Activated T-cell treated with anti-CD3 and anti-CD28 coated beads, Interleukin-2, amount 50 U/mL, for 1 hour (primary cell): ENCODE data around the gene RHEBL1.
A peak's percentile ranks its signal among the peaks of the same experiment; 100 is the strongest.

Source experiments
- DNase-seq: peaks from one replicate; pipeline ENCODE4 v3.0.0-alpha.2; 2020

The RHEBL1 gene

DNA sequence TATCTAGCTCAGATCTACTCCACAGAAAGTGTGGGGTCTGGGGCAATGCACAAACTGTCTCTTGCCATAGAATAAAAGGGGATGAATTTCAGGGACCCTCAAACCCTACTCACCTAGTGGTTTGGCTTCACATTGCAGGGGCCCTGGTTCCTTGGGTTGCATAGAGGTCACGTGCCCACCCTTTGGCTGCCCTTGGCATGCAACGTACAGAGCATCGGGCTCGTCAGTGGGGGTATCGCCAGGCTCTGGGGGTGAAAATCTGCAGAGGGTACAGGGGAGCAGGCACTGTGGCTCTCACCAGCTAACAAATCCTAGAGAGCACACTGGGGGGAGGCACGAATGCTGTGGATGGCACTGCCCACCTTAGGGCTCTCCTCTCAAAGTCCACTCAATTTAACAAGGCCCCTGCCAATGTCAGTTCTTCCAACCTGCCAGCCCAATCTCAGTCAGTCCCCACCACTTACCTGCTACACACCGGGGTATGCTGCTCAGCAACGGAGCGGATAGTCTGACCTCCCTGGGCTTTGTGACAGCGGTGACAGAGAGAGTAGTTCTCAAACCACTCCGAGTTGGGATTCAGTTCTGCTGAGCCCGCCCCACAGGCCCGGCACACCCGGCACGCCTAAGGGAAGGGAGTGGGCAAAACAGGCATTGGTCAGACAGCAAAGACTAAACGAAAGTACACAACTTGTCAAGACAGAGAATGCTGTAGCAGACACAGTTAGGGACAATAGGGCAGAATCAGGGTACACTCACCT lies 17.1 kb downstream of the RHEBL1 start:
- no peak for DNase-seq

DNA sequence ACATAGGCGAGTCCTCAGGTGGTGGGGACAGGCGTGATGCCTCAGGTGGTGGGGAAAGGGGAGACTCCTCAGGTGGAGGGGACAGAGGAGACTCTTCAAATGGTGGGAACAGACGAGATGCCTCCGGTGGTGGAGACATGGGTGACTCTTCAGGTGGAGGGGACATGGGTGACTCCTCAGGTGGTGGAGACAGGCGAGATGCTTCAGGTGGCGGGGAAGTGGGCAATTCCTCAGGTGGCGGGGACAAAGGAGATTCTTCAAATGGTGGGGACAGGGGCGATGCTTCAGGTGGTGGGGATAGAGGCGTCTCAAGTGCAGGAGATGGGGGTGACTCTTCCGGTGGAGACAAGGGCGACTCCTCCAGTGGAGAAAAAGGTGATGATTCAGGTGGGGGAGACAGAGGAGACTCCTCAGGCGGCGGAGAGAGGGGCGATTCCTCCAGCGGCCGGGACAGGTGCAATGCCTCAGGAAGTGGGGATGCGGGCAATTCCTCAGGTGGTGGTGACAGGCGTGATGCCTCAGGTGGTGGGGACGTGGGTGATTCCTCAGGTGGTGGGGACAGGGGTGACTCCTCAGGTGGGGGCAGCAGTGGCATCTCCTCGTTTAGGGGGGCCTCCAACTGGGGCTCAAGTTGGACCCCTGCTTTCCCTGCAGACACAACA lies 17.9 kb downstream of the RHEBL1 start:
- DNase-seq, result no peak

DNA sequence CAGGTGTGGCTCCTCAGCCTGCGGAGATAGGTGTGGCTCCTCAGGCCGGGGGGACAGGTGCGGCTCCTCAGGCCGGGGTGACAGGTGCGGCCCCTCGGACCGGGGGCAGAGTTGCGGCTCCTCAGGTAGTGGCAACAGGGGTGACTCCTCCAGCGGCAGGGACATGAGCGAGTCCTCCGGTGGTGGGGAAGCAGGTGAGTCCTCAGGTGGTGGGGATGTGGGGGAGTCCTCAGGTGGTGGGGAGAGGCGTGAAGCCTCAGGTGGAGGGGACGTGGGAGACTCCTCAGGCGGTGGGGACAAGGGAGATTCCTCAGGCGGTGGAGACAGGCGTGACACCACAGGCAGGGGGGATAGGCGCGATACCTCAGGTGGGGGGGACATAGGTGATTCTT lies 18.4 kb downstream of the RHEBL1 start:
- DNase-seq, result no peak

- DNase-seq, result no peak
Measured at GRCh38 chr12:49050507-49051372, 19.0 kb downstream of the RHEBL1 start.

DNA sequence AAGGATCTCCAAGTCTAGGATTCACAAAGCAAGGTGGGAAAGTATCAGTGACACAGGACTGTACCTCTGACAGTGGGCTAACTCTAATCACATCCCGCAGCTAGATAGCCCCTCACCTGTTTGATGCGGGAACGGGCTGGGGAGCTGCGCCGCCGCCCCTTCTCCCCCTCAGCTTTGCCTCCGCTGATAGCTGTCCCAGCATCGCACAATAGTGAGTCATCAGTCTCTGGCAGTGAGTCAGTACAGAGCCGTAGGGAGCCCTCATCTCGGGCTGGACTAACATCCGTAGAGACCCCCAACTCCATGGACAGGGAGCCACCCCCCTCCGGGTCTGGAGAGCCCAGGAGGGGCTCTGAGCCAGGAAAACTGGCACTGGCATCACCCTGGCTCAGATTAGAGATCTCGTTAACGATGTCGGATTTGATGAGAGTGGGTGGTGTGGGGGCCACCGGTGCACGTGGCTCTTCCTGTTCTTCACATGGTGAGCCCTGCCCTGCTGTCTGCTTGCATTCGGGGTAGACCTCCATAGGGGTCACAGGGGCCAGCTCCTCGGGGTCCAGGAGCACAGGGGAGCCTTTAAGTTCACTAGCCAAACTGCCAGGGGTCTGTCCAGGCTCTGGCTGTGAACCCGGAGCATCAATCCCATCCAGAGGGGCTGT lies 20.1 kb downstream of the RHEBL1 start:
- no peak for DNase-seq

DNA sequence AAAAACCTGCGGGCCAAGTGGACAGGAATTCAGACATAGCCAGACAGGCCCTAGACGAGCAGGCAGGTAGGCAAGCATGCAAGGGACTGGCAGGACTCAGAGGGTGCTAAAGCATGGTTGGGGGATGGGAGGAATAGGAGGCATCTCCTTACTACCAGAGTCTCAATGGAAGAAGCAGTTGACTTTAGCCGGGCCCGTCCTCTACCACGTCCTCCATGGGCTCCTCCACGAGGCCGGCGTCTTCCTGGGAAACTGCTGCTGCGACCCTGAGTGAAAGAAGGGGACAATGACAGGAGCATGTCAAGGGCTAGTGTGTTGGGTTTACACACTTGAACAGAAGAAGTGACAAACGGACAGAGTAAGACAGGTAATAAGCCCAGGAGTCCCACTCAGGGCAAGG lies 20.8 kb downstream of the RHEBL1 start:
- no peak for DNase-seq

- no peak for DNase-seq
Measured at GRCh38 chr12:49046129-49046895, 23.5 kb downstream of the RHEBL1 start.

GRCh38 chr12:49044660-49045059 lies 25.1 kb downstream of the RHEBL1 start:
- no peak for DNase-seq

- DNase-seq, result peak; percentile 84
Measured at GRCh38 chr12:49043856-49044258, 25.9 kb downstream of the RHEBL1 start.

- DNase-seq, result no peak
Measured at GRCh38 chr12:49043241-49043640, 26.5 kb downstream of the RHEBL1 start.

DNA sequence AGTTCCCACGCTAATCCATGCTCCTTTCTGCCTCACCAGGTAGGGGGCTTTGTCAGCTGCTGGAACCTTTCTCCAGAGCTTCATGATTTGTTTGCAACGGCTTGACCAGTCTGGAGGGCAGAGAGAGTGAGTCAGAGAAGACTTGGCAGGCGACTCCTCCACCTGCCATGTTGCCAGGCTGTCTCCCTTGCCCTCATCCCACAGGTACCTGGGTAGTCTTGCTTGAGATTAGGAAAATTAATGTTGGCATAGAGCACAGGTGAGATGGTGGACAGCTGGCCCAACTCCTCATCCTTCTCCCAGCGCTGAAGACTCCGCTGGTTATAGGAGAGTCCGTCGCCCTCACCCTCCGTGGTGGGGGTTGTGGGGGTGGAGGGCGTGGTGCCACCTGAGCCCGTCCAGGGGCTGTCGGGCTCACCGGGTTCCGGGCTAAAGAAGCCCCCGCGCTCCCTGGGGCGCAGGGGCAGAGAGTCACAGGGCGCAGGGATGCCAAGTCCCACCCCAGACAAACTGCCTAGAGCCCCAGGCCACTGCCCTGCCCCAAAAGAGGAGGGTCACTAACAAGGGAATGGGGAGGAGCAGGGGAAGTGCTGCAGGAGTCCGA lies 27.8 kb downstream of the RHEBL1 start:
- no peak for DNase-seq

DNA sequence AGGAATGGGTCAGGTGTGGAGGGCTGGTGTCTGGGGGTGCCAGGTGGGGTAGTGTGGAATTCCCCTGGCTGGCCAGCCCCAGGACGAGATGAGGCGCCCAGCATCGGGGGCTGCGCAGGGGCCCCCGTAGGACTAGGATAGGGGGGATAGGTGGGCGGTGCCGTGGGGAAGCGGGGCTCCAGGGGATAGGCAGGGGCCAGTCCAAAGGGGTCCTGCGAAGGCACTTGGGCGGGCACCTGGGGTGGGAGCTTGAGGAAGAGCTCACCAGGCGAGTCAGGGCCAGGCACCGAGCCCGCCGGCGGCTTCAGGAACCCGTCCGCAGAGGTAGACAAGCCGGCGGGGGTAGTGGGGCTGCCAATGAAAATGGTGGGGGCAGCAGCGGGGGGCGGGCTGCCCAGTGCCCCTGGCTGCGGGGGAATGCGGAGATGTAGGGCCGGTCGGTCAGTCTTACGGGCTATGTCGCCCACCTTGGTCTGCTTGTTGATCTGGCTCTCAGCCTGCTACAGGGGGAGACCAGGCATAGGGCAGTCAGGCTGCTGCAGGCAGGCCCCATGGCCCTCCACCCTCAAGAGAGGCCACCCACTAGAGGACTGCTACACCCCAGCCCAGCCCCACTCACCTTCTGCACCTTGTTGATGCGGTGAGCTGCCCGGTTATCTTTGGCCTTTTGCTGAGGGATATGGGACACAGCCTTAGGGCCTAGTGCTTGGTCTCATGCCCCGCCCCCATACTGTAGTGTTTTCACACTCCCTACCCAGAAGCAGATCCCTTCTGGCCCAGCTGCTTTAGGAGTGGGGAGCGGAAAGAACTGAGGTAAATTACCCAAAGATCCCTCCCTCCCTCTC lies 28.5 kb downstream of the RHEBL1 start:
- DNase-seq, result no peak

GRCh38 chr12:49040364-49040855 lies 29.4 kb downstream of the RHEBL1 start:
- DNase-seq, result no peak

GRCh38 chr12:49039421-49040363 lies 30.1 kb downstream of the RHEBL1 start:
- no peak for DNase-seq

- no peak for DNase-seq
Measured at GRCh38 chr12:49038291-49038955, 31.4 kb downstream of the RHEBL1 start.

DNA sequence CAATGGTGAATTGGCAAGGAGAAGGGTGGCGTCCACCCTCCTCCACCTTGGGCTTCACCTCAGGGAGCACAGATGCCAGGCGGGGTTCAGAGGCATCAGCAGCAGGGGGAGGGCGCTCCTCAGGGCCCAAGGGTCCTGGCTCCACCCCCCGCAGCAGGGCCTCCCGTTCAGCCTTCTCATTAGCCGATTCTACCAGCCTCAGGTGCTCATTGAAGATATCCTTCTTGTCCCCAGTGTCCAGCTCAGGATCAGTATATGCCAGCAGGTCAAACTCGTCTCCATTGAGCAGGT lies 31.9 kb downstream of the RHEBL1 start:
- no peak for DNase-seq

DNA sequence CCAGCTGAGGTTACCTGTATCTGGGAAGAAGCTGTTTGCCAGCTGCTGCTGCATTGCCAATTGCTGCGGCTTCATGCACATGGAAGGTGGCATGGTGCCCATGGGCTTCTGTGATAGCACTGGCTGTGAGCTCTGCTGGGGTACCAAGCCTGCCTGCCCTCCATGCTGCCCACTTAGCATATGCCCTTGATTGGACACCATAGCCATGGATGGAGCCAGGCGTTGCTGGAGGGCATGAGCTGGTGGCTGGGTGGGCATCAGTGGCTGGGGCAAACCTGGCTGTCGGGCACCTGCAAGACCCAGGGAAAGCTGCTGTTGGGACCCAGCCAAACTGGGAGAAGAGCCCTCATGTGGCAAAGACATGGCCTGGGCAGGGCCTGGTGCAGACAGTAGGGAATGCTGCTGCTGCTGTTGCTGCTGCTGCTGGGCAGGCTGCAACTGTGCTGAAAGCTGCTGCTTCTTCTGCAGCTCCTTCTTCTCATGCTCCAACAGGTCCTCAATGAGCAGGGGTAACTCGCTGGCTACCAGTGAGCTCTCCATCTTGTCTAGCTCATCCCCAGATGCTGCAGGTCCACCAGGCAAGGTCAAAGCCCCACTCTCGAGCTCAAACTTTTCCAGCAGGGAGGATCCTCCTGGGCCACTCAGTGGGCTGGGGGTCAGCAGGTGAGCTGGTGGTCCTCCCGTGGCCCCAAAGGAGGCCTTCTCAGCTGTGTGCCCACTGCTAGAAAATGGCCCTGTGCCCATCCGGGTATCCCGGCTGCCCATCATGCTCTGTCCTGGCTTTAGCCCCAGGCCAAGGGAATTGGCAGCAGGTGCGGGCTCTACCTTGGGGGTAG lies 32.5 kb downstream of the RHEBL1 start:
- no peak for DNase-seq

GRCh38 chr12:49036029-49036428 lies 33.8 kb downstream of the RHEBL1 start:
- no peak for DNase-seq
